Aorta (tissue), 5 donors: ENCODE results near the gene TAF4. TPM values are rescaled to one million over a fixed set of nuclear protein-coding genes. Genes with fewer than 3 reads are reported as not detected.
"Not testable (repeated sequence)": the region's sequence is repeated elsewhere in the genome, so short reads cannot be mapped to it uniquely, and the experiment has no call there.

Experiments used
- ATAC-seq: fragments of 200-7000 bp; cut with Tn5 transposase; one replicate; pipeline ENCODE4 v1.9.1; 2022; ENCODE audit warnings: moderate library complexity; ENCODE audit not compliant: low FRiP score
- DNase-seq, 2 donors: peaks; one replicate each; pipeline ENCODE4 v3.0.0-alpha.2; 2020
- H3K27ac ChIP-seq, 2 donors: one replicate each; pipeline ENCODE4 v1.5.1; 2013; ENCODE audit warnings: low read length in 2 of 2, mild to moderate bottlenecking in 2 of 2, moderate library complexity in 2 of 2, control low read depth in 1 of 2, inconsistent platforms in 1 of 2, low read depth in 1 of 2
- H3K27me3 ChIP-seq, 2 donors: one replicate each; pipeline ENCODE4 v1.6.1; 2013; ENCODE audit warnings: control low read depth in 1 of 2, low read length in 1 of 2, mild to moderate bottlenecking in 1 of 2, moderate library complexity in 1 of 2; ENCODE audit not compliant: insufficient read depth in 2 of 2, control insufficient read depth in 1 of 2
- H3K36me3 ChIP-seq, 2 donors: one replicate each; pipeline ENCODE4 v1.6.1; 2013; ENCODE audit warnings: control low read depth in 1 of 2, low read length in 1 of 2, mild to moderate bottlenecking in 1 of 2; ENCODE audit not compliant: insufficient read depth in 2 of 2, control insufficient read depth in 1 of 2
- H3K4me1 ChIP-seq, 2 donors: one replicate each; pipeline ENCODE4 v1.6.1; 2013; ENCODE audit warnings: low read length in 2 of 2, control low read depth in 1 of 2, mild to moderate bottlenecking in 1 of 2, moderate library complexity in 1 of 2; ENCODE audit not compliant: insufficient read depth in 2 of 2, control insufficient read depth in 1 of 2
- H3K4me3 ChIP-seq, 2 donors: one replicate each; pipeline ENCODE4 v1.5.1; 2013; ENCODE audit warnings: low read length in 2 of 2, control low read depth in 1 of 2, mild to moderate bottlenecking in 1 of 2
- H3K9me3 ChIP-seq: one replicate; pipeline ENCODE4 v1.6.1; 2013; ENCODE audit warnings: mild to moderate bottlenecking, low read length; ENCODE audit not compliant: control insufficient read depth
- WGBS, 2 donors: extraction: QIAGEN DNeasy Blood & Tissue Kit; methylation state at CpG; one replicate each; pipeline ENCODE4 v1.1.7; 2013; 5-methylcytosine and 5-hydroxymethylcytosine counted together
- intact Hi-C, 2 donors: fragments of 100-400 bp; cut with DNase I; formaldehyde crosslinking; loops; one replicate each; pipeline versions ENCODE4 v1.14.2 to v1.15.0; 2022
- polyA plus RNA-seq, 2 donors: library from polyadenylated mRNA; stranded (reverse); fragments of 200-250 nt; gene quantifications; one replicate each; pipeline ENCODE4 v1.2.3, GENCODE V29; 2013
- total RNA-seq, 2 donors: library from RNA; stranded (reverse); fragmentation: NEBNext Ultra II Directional; extraction: Animal tissue kit (Norgen Biotek cat#: 25700); gene quantifications; one replicate each; pipeline ENCODE4 v1.2.1, GENCODE V29; 2021
- donor health status: healthy with polysubstance abuse.
- donor health status: Bipolar disorder and iron deficiency.
- donor health status: DM: no; HTN: no; CAD: no.
- donor health status: DM: no; HTN: no; CAD: no.
- donor health status: DM: yes; HTN: yes; CAD: no.

TAF4 gene
- total and polyA plus RNA-seq, 4 donors: 2.5 to 19.5 (median 9.0) TPM

GRCh38 chr20:61990484-61990883 is 75.2 kb downstream of the TAF4 start:
- intact Hi-C loops: no loop called here
- Histone ChIP-seq H3K36me3 (peaks cover 0 to 9% of the 10 kb centered on the region in 2 donors), H3K4me3 (no peak overlapping the region), H3K27me3 (no peaks in the 10 kb centered on the region), H3K4me1 (no peaks in the 10 kb centered on the region), H3K27ac (no peak overlapping the region), H3K9me3 (peaks cover 3% of the 10 kb centered on the region)
- 92 to 93% methylated on average over 11 of the region's 11 CpGs for WGBS, 2 donors
- ATAC-seq (no peak), DNase-seq (no peak)

GRCh38 chr20:61989741-61990140 is 75.9 kb downstream of the TAF4 start:
- ATAC-seq (no peak), DNase-seq (no peak)
- 76 to 81% methylated on average over 14 of the region's 14 CpGs for whole genome bisulfite sequencing, 2 donors
- Histone ChIP-seq H3K27me3 (no peaks in the 10 kb centered on the region), H3K36me3 (peaks cover 0 to 9% of the 10 kb centered on the region in 2 donors), H3K4me3 (no peak overlapping the region), H3K9me3 (peaks cover 3% of the 10 kb centered on the region), H3K4me1 (no peaks in the 10 kb centered on the region), H3K27ac (no peak overlapping the region)
- intact Hi-C loops: no loop called here

- no peak overlapping the region for H3K27ac ChIP-seq
- H3K4me1 ChIP-seq: no peaks in the 10 kb centered on the region
- ATAC-seq (no peak), DNase-seq (no peak)
- peaks cover 3% of the 10 kb centered on the region for H3K9me3 ChIP-seq
- H3K27me3 ChIP-seq: no peaks in the 10 kb centered on the region
- 94 to 96% methylated on average over 18 of the region's 18 CpGs for WGBS, 2 donors
- no peak overlapping the region for H3K4me3 ChIP-seq
- peaks cover 0 to 6% of the 10 kb centered on the region in 2 donors for H3K36me3 ChIP-seq
- intact Hi-C loops: no loop called here
Measured at GRCh38 chr20:61988665-61989064, 77.0 kb downstream of the TAF4 start.

GRCh38 chr20:61986762-61987321 is 78.8 kb downstream of the TAF4 start:
- Histone ChIP-seq H3K27ac (no peak overlapping the region), H3K27me3 (no peaks in the 10 kb centered on the region), H3K4me1 (no peaks in the 10 kb centered on the region), H3K9me3 (peaks cover 2% of the 10 kb centered on the region), H3K36me3 (peaks cover 0 to 6% of the 10 kb centered on the region in 2 donors), H3K4me3 (no peak overlapping the region)
- ATAC-seq (no peak), DNase-seq (peak in 1 of 2 donors; percentile 16)
- intact Hi-C loops: no loop called here
- WGBS, 2 donors: 78 to 79% methylated on average over 16 of the region's 16 CpGs

DNA sequence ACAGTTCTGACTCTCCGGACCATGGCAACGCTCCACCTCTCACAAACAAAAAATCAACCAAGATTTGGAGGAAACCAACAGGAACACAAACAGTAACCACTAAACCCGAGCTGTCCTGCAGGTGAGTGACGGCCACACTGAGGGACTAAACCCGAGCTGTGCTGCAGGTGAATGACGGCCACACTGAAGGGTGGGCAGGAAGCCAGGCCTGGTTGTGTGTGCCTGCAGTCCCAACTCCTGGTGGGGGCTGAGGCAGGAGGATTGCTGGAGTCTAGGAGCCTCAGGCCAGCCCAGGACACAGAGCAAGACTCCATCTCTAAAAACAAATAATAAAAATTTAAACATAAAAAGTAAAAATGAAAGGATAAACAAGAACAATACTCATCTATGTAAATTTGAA is 80.6 kb downstream of the TAF4 start:
- WGBS, 2 donors: 86 to 92% methylated on average over 6 of the region's 6 CpGs

GRCh38 chr20:61984431-61984830 is 81.2 kb downstream of the TAF4 start:
- H3K27ac ChIP-seq, H3K4me1 ChIP-seq, H3K27me3 ChIP-seq, H3K9me3 ChIP-seq, H3K4me3 ChIP-seq, H3K36me3 ChIP-seq, intact Hi-C loops, ATAC-seq, DNase-seq: not testable (repeated sequence)
- 86 to 90% methylated on average over 14 of the region's 14 CpGs for WGBS, 2 donors

More for the DNA sequence above, 80.6 kb downstream of the TAF4 start:
- intact Hi-C loops: no loop called here
- Histone ChIP-seq H3K27me3 (no peaks in the 10 kb centered on the region), H3K9me3 (no peaks in the 10 kb centered on the region), H3K4me1 (no peaks in the 10 kb centered on the region), H3K4me3 (no peak overlapping the region), H3K36me3 (peaks cover 0 to 4% of the 10 kb centered on the region in 2 donors), H3K27ac (no peak overlapping the region)
- ATAC-seq (no peak), DNase-seq (no peak)

- H3K36me3 ChIP-seq: peaks cover 0 to 4% of the 10 kb centered on the region in 2 donors
- 89 to 90% methylated on average over 17 of the region's 17 CpGs for WGBS, 2 donors
Measured at GRCh38 chr20:61983965-61984364, 81.7 kb downstream of the TAF4 start.

DNA sequence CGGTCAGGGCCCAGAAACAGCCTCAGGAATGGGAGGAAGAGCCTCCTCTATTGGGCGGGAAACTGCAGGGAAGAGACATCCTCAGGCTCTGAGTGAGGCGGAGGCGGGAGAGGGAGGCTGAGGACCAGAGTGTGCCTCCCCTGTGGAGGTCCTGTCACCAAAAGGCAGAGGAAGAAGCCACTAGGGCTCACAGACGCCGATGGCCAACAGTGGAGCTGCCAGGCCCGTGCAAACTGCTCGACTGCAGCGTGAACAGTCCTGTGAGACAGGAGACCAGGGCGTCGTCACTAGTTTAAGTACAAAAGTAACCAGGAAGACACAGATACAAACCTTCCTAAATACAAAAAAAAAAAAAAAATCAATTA is 82.7 kb downstream of the TAF4 start:
- intact Hi-C loops: no loop called here
- H3K4me1 ChIP-seq: no peaks in the 10 kb centered on the region
- no peak overlapping the region for H3K4me3 ChIP-seq
- no peak for ATAC-seq
- H3K9me3 ChIP-seq: no peaks in the 10 kb centered on the region
- DNase-seq: no peak
- H3K36me3 ChIP-seq: peaks cover 0 to 4% of the 10 kb centered on the region in 2 donors
- 93% methylated on average over 11 of the region's 11 CpGs for WGBS, 2 donors
- no peaks in the 10 kb centered on the region for H3K27me3 ChIP-seq
- H3K27ac ChIP-seq: no peak overlapping the region

More at GRCh38 chr20:61983965-61984364, 81.7 kb downstream of the TAF4 start:
- Histone ChIP-seq H3K9me3 (no peaks in the 10 kb centered on the region), H3K4me1 (no peaks in the 10 kb centered on the region), H3K27me3 (no peaks in the 10 kb centered on the region), H3K27ac (no peak overlapping the region), H3K4me3 (no peak overlapping the region)
- no peak for DNase-seq
- no peak for ATAC-seq
- intact Hi-C loops: no loop called here

DNA sequence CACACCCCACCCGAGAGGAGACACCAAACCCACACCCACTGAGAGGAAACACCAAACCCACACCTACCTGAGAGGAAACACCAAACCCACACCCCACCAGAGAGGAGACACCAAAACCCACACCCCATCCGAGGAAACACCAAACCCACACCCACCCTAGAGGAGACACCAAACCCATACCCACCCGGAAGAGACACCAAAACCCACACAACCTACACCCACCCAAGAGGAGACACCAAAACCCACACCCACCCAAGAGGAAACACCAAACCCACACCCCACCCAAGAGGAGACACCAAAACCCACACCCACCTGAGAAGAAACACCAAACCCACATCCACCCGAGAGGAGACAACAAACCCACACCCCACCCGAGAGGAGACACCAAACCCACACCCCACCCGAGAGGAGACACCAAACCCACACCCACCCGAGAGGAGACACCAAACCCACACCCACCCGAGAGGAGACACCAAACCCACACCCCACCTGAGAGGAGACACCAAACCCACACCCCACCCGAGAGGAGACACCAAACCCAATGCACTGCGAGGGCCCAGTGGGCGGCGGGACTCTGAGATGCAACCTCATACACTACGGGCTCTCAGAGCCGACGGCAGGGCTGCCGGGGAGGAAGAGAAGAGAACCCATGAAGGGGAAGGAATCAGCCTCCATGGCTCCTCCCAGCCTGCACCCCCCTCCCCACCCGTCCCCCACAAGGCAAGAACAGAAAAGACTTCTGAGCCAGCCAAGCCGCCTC is 83.3 kb downstream of the TAF4 start:
- H3K27ac ChIP-seq: no peak overlapping the region
- intact Hi-C loops: no loop called here
- peaks cover 0 to 4% of the 10 kb centered on the region in 2 donors for H3K36me3 ChIP-seq
- DNase-seq (no peak), ATAC-seq (no peak)
- H3K4me3 ChIP-seq: no peak overlapping the region
- H3K27me3 ChIP-seq: no peaks in the 10 kb centered on the region
- 86 to 87% methylated on average over 17 to 18 of the region's 18 CpGs for WGBS, 2 donors
- no peaks in the 10 kb centered on the region for H3K4me1 ChIP-seq
- no peaks in the 10 kb centered on the region for H3K9me3 ChIP-seq
